ENCODE data around the gene PIP5KL1.

GRCh38 chr9:127953768-127954505, 23.4 kb upstream of the PIP5KL1 start:
- no peak for TF ChIP-seq POLR2A (IDR thresholded peaks at IDR 0.05; ENCODE audit: low read length)
- TF ChIP-seq GATA1 (IDR thresholded peaks at IDR 0.05; ENCODE audit: low read depth, low read length), result no peak
